Astrocyte (in vitro differentiated cells and primary cell): ENCODE results near the gene ACAP3. TPM values are rescaled to one million over a fixed set of nuclear protein-coding genes. Genes with fewer than 3 reads are reported as not detected.
A peak's percentile ranks its signal among the peaks of the same experiment; 100 is the strongest.

Source experiments
- DNase-seq: peaks from one replicate; pipeline ENCODE4 v3.0.0-alpha.2; 2010; ENCODE audit warnings: low read depth
- FAIRE-seq: peaks from 2 replicates; lab custom pipeline; 2011; peaks lifted over from hg19 to GRCh38; lab: Jason Lieb, UNC
- H2AFZ ChIP-seq: 2 replicates; pipeline ENCODE4 v1.6.0; 2012; ENCODE audit warnings: low read depth, low read length, inconsistent platforms
- H3K27ac ChIP-seq: 2 replicates; pipeline ENCODE4 v1.5.1; 2011; ENCODE audit warnings: low read depth, low read length, inconsistent platforms
- H3K27me3 ChIP-seq: 2 replicates; pipeline ENCODE4 v1.6.0; 2011; ENCODE audit warnings: low read length, inconsistent platforms; ENCODE audit not compliant: insufficient read depth
- H3K36me3 ChIP-seq: 2 replicates; pipeline ENCODE4 v1.5.1; 2011; ENCODE audit warnings: low read length, inconsistent platforms; ENCODE audit not compliant: insufficient read depth
- H3K4me1 ChIP-seq: 2 replicates; pipeline ENCODE4 v1.5.1; 2011; ENCODE audit warnings: low read length, inconsistent platforms; ENCODE audit not compliant: insufficient read depth
- H3K4me2 ChIP-seq: 2 replicates; pipeline ENCODE4 v1.6.0; 2012; ENCODE audit warnings: low read length, inconsistent platforms
- H3K4me3 ChIP-seq: 2 replicates; pipeline ENCODE4 v1.5.1; 2011; ENCODE audit warnings: low read depth, mild to moderate bottlenecking, low read length, inconsistent platforms; ENCODE audit not compliant: insufficient read depth
- H3K79me2 ChIP-seq: 2 replicates; pipeline ENCODE4 v1.6.0; 2012; ENCODE audit warnings: mild to moderate bottlenecking, low read length, inconsistent platforms; ENCODE audit not compliant: insufficient read depth
- H3K9ac ChIP-seq: 2 replicates; pipeline ENCODE4 v1.6.0; 2012; ENCODE audit warnings: mild to moderate bottlenecking, low read length, inconsistent platforms
- H3K9me3 ChIP-seq: 2 replicates; pipeline ENCODE4 v1.5.1; 2012; ENCODE audit warnings: low read depth, mild to moderate bottlenecking, low read length, inconsistent platforms; ENCODE audit not compliant: insufficient read depth
- H4K20me1 ChIP-seq: 2 replicates; pipeline ENCODE4 v1.6.0; 2012; ENCODE audit warnings: low read length, inconsistent platforms; ENCODE audit not compliant: insufficient read depth
- H3K27ac Mint-ChIP-seq: one replicate; pipeline ENCODE4 v1.8.0; 2021; ENCODE audit warnings: mild to moderate bottlenecking, mixed read lengths; ENCODE audit not compliant: unreplicated experiment
- H3K27me3 Mint-ChIP-seq: one replicate; pipeline ENCODE4 v1.8.0; 2021; ENCODE audit warnings: low read depth, mixed read lengths; ENCODE audit not compliant: unreplicated experiment
- H3K36me3 Mint-ChIP-seq: one replicate; pipeline ENCODE4 v1.8.0; 2021; ENCODE audit warnings: low read depth, mixed read lengths; ENCODE audit not compliant: unreplicated experiment
- H3K4me1 Mint-ChIP-seq: one replicate; pipeline ENCODE4 v1.8.0; 2021; ENCODE audit warnings: low read depth, mixed read lengths; ENCODE audit not compliant: unreplicated experiment
- H3K4me3 Mint-ChIP-seq: one replicate; pipeline ENCODE4 v1.8.0; 2021; ENCODE audit warnings: mild to moderate bottlenecking, moderate library complexity, mixed read lengths; ENCODE audit not compliant: unreplicated experiment
- H3K9me3 Mint-ChIP-seq: one replicate; pipeline ENCODE4 v1.8.0; 2021; ENCODE audit warnings: mild to moderate bottlenecking, mixed read lengths; ENCODE audit not compliant: unreplicated experiment
- CTCF ChIP-seq: IDR thresholded peaks from 2 replicates; pipeline ENCODE4 v1.5.1; 2011; ENCODE audit warnings: low read depth, mild to moderate bottlenecking, inconsistent platforms, low read length, moderate library complexity; ENCODE audit not compliant: insufficient read depth
- EZH2 ChIP-seq: IDR thresholded peaks from 2 replicates; pipeline ENCODE4 v1.6.1; 2012; ENCODE audit warnings: mild to moderate bottlenecking, low read length, inconsistent platforms; ENCODE audit not compliant: insufficient read depth
- total RNA-seq: library from RNA; stranded (reverse); gene quantifications from 2 replicates; pipeline ENCODE4 v1.2.1, GENCODE V29; 2021

The ACAP3 gene
- total RNA-seq, 1 donor from 2014 or later, result 64.0 TPM

GRCh38 chr1:1308756-1309250 lies 1.1 kb upstream of the ACAP3 start:
- H3K27ac Mint-ChIP-seq, result no peak overlapping the region
- peaks cover 5% of the 10 kb centered on the region for H3K36me3 ChIP-seq
- TF ChIP-seq EZH2 (no peak), CTCF (no peak)
- peaks cover 67% of the 10 kb centered on the region for H3K79me2 ChIP-seq
- no peaks in the 10 kb centered on the region for H3K9me3 Mint-ChIP-seq
- peaks cover 74% of the 10 kb centered on the region for H4K20me1 ChIP-seq
- H3K9me3 ChIP-seq, result no peaks in the 10 kb centered on the region
- H3K4me2 ChIP-seq, result peak overlapping the region; percentile 96
- DNase-seq (no peak), FAIRE-seq (no peak)
- peak overlapping the region; percentile 64 for H3K27ac ChIP-seq
- peaks cover 41% of the 10 kb centered on the region for H3K4me1 ChIP-seq
- peak overlapping the region; percentile 26 for H2AFZ ChIP-seq
- H3K4me1 Mint-ChIP-seq, result peaks cover 8% of the 10 kb centered on the region
- no peaks in the 10 kb centered on the region for H3K27me3 Mint-ChIP-seq
- peak overlapping the region; percentile 73 for H3K4me3 ChIP-seq
- peak overlapping the region; percentile 86 for H3K4me3 Mint-ChIP-seq
- H3K36me3 Mint-ChIP-seq, result peaks cover 6% of the 10 kb centered on the region
- H3K9ac ChIP-seq, result peak overlapping the region; percentile 81
- H3K27me3 ChIP-seq, result no peaks in the 10 kb centered on the region

- Mint-ChIP-seq H3K9me3 (no peaks in the 10 kb centered on the region), H3K4me1 (peaks cover 8% of the 10 kb centered on the region), H3K36me3 (peaks cover 4% of the 10 kb centered on the region), H3K4me3 (peak overlapping the region; percentile 92), H3K27ac (peak overlapping the region; percentile 91), H3K27me3 (no peaks in the 10 kb centered on the region)
- H4K20me1 ChIP-seq, result peaks cover 70% of the 10 kb centered on the region
- peak overlapping the region; percentile 88 for H3K4me2 ChIP-seq
- peak overlapping the region; percentile 56 for H2AFZ ChIP-seq
- FAIRE-seq (no peak), DNase-seq (no peak)
- peaks cover 41% of the 10 kb centered on the region for H3K4me1 ChIP-seq
- no peaks in the 10 kb centered on the region for H3K27me3 ChIP-seq
- no peaks in the 10 kb centered on the region for H3K36me3 ChIP-seq
- peak overlapping the region; percentile 37 for H3K27ac ChIP-seq
- no peaks in the 10 kb centered on the region for H3K9me3 ChIP-seq
- TF ChIP-seq CTCF (no peak), EZH2 (no peak)
- peaks cover 61% of the 10 kb centered on the region for H3K79me2 ChIP-seq
- H3K9ac ChIP-seq, result peak overlapping the region; percentile 79
- H3K4me3 ChIP-seq, result peak overlapping the region; percentile 78
Observed at GRCh38 chr1:1307261-1307922, 338 bp downstream of the ACAP3 start.

GRCh38 chr1:1306661-1307260 lies 969 bp downstream of the ACAP3 start:
- Histone ChIP-seq H3K79me2 (peaks cover 63% of the 10 kb centered on the region), H2AFZ (no peak overlapping the region), H3K27me3 (no peaks in the 10 kb centered on the region), H3K9me3 (no peaks in the 10 kb centered on the region), H4K20me1 (peaks cover 71% of the 10 kb centered on the region), H3K4me1 (peaks cover 41% of the 10 kb centered on the region), H3K36me3 (no peaks in the 10 kb centered on the region), H3K4me3 (peak overlapping the region; percentile 78), H3K4me2 (peak overlapping the region; percentile 88), H3K9ac (peak overlapping the region; percentile 79), H3K27ac (peak overlapping the region; percentile 37)
- peaks cover 8% of the 10 kb centered on the region for H3K4me1 Mint-ChIP-seq
- H3K9me3 Mint-ChIP-seq, result no peaks in the 10 kb centered on the region
- peak overlapping the region; percentile 92 for H3K4me3 Mint-ChIP-seq
- FAIRE-seq, result no peak
- no peak for DNase-seq
- H3K27me3 Mint-ChIP-seq, result no peaks in the 10 kb centered on the region
- TF ChIP-seq CTCF, result no peak
- TF ChIP-seq EZH2, result no peak
- peaks cover 4% of the 10 kb centered on the region for H3K36me3 Mint-ChIP-seq
- H3K27ac Mint-ChIP-seq, result peak overlapping the region; percentile 91
